Hair follicular keratinocyte (primary cell): ENCODE data around the gene ZFP92. TPM values are rescaled to one million over a fixed set of nuclear protein-coding genes. Genes with fewer than 3 reads are reported as not detected.

Source experiments
- total RNA-seq: library from RNA; depleted of rRNA; stranded (reverse); fragments of >200 nt; gene quantifications from 2 replicates; pipeline ENCODE4 v1.2.3, GENCODE V29; 2015

Gene ZFP92, protein sequence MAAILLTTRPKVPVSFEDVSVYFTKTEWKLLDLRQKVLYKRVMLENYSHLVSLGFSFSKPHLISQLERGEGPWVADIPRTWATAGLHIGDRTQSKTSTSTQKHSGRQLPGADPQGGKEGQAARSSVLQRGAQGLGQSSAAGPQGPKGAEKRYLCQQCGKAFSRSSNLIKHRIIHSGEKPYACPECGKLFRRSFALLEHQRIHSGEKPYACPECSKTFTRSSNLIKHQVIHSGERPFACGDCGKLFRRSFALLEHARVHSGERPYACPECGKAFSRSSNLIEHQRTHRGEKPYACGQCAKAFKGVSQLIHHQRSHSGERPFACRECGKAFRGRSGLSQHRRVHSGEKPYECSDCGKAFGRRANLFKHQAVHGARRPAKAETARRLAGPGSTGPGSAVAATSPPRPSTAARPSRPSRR
- total RNA-seq = 1.0 and 1.1 TPM in 2 replicates

DNA sequence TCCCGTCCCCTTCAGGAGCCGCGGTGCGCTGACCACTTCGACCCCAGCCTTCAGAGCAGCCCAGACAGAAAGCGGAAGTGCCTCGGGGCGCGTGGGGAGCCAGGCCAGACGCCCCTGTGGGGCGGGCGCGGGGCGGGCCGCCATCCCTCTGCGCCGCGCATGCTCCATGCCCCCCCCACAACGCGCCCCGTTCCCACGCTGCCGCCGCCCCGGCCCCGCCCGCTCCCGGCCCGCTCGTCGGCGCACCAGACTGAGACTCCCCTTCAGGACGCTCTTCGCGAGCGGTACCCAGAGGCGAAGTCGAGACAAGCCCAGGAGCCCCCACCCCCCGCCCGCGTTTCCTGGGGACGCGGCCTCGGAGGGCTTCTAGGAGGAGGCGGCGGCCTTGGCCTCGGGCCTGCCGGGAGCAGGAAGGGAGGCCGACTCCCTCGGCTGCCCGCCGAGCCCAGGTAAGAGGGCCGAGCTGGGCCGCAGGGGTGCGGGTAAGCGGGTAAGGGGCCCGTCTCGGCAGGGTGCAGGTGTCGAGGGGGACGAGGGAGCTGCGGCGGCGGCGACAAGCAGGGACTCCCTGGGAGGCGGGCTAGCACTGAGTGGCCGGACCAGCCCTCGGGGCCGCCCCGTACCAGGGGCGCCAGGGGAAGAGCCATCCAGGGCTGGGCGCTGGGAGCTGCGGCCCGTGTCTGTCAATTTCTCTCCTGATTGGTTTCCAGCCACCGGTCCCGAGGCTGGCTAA lies at the start of gene ZFP92:
Gene ZFP92, plus strand, starts transcription at position 218 of the 733 bp plus-strand sequence. CDS start 6,851 bp downstream, outside the sequence.

DNA sequence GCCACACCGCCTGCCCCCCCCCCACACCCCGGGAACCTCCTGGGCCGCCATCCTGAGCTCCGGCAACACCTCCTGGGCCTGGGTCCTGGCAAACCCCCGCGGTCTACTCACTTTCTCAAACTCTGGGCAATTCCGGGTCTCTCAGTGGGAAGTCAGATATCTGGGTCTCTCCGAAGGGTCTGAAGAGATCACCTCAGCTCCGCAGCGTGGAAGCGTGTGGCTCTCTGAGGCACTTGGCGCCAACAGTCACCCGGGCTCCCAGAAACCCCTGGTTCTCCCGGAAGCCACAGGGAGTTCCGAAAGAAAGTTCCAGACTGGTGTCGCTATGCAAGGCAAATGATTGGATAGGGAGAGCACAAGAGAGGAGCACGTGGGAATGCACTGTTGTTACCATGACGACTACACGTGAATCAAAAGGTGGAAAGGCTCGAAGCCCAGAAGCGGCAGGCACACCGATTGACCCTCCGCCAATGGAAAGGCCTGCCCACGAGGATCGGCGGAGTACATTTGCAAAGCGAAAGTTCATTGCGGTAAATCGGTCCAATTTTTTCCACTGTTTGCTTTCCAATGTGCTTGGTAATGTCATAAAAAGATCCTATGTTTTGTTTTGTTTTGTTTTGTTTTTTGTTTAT lies 10.0 kb upstream of the ZFP92 start, which contains the start of gene PNMA6E:
Gene PNMA6E, minus strand, starts transcription at position 218 of the 632 bp plus-strand sequence. CDS start 2,501 bp downstream, outside the sequence.

DNA sequence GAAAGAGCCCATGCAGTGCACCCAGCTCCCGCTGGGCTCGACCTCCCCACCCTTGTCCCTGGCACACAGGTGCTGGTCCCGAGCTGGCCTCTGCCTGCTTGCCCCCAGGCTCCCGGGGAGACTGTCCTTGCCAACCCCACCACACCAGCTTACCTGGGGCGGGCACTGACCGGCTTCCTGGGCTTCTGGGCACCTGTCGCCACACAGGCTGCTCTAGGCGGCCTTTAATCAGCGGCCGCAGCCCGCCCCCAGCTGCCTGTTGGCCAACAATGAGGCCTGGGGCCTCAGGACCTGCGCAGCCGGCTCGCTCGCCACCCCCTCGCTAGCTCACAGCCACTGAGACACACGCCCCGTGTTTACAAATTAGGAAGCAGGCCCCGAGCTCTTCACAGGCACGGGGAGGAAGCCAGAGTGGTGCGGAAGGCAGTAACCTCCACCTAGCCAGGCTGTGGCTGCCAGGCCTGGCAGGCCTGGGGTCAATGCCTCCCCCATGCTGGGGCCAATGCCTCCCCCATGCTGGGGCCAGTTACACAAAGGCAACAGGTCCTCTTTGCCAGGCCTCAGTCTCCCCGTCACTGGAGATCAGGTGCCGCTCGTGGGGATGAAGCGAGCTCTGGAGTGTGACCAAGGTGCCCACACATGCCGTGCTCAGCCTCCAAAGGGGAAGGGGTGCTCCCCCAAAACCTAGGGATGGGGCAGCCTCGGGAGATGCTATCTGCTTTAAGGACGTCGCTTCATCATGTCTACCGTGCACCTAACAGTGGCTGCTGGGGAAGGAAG lies 34.8 kb downstream of the ZFP92 start, which contains the start of gene TREX2:
Gene TREX2, minus strand, starts transcription at position 201 of the 780 bp plus-strand sequence. CDS start 626 bp downstream, outside the sequence.

Other genes starting within 250 kb of the ZFP92 start
- not detected in 2 replicates for gene MAGEA1, start 232.2 kb upstream of the ZFP92 start, total RNA-seq
- not detected in 2 replicates for gene PNMA6F, start 89.7 kb upstream of the ZFP92 start, total RNA-seq
- 4.5 and 5.2 TPM in 2 replicates for gene ZNF275, start 77.3 kb upstream of the ZFP92 start, total RNA-seq
- not detected in 2 replicates for gene PNMA6E, start 10.1 kb upstream of the ZFP92 start, total RNA-seq
- 2.0 and 4.1 TPM in 2 replicates for gene TREX2, start 34.6 kb downstream of the ZFP92 start, total RNA-seq
- gene HAUS7, start 59.1 kb downstream of the ZFP92 start, total RNA-seq = 22.7 and 52.9 TPM in 2 replicates
- gene BGN, start 83.5 kb downstream of the ZFP92 start, total RNA-seq = 0.30 and 1.0 TPM in 2 replicates
- not detected in 2 replicates for gene ATP2B3, start 106.2 kb downstream of the ZFP92 start, total RNA-seq
- gene CCNQ, start 187.7 kb downstream of the ZFP92 start, total RNA-seq = 46.9 and 64.9 TPM in 2 replicates
- gene DUSP9, start 235.7 kb downstream of the ZFP92 start, total RNA-seq = 2.5 and 2.9 TPM in 2 replicates